GM18499 (cell line): ENCODE measurements around the gene UBA52.

Experiments used
- ATAC-seq: cut with Tn5 transposase; IDR thresholded peaks from one replicate; pipeline ENCODE4 v1.9.1; 2021; ENCODE audit warnings: moderate number of reproducible peaks; ENCODE audit not compliant: insufficient read depth, unreplicated experiment

UBA52 gene

DNA sequence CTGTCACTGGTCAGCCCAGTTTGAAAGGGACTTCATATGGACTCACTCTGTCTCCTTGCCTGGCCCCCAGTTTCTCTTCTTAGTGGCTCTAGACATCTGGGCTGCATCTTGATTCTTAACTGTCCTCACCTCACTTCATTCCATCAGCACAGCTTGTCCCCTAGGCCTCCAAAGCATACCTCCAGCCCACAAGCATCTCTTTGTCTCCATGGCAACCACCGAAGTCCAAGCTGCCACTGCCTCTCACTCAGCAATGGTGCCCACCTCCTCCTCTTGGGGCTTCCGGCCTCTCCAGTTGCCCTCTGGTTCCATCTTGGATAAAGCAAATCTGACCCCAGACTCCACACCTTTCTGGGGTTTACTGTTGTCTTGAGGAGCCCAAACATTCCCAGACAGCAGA, 55.2 kb downstream of the UBA52 start:
- no peak for ATAC-seq
